GM21360 (cell line): ENCODE measurements around the gene C3orf70.
A peak's percentile ranks its signal among the peaks of the same experiment; 100 is the strongest.

Source experiments
- ATAC-seq: cut with Tn5 transposase; IDR thresholded peaks from one replicate; pipeline ENCODE4 v1.9.1; 2021; ENCODE audit warnings: mild to moderate bottlenecking, moderate library complexity; ENCODE audit not compliant: unreplicated experiment

C3orf70 gene

DNA sequence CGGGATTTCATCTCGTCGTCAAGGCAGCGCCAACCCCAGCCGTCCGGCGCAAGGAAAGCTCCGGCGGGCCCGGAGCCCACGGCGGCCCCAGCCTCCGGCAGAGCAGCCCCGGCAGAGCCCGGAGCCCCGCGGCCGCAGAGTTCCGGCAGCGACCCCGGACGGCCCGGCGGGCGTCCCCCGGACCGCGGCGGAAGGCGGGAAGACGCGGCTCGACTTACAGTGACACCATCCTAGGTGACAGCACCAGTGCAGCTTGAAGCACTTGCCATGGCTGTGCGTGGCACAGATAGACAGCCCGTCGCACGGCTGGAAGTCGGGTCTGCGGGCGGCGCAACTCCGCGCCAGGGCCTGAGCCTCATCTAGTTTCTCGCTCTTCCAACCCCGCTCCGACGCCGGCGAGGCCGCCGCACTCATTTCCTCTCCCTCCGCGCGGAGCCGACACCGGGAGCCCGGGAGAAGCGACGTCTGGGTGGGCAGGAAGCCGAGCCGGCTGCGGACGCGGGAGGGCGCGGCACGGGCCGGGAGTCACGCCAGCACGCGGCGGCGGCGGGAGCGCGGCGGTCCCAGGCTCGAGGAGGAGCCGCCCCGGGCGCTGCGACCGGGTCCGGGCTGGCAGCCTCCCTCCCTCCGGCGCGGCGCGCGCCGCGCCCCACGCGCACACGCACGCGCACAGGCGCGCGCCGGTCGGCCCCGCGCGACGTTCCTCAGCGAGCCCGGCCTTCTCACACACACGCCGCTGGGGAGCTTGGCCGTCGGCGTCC is at the start of gene C3orf70:
Gene C3orf70 (minus strand): TSS at position 651 of the 761 bp plus-strand sequence. CDS start 237 bp downstream, at position 414.
- ATAC-seq: no peak

GRCh38 chr3:185200639-185201038 is 47.8 kb upstream of the C3orf70 start:
- ATAC-seq: no peak

GRCh38 chr3:185199671-185200070 is 46.8 kb upstream of the C3orf70 start:
- ATAC-seq: no peak

- no peak for ATAC-seq
Observed at GRCh38 chr3:185199206-185199605, 46.3 kb upstream of the C3orf70 start.

- ATAC-seq: no peak
Observed at GRCh38 chr3:185197068-185197467, 44.2 kb upstream of the C3orf70 start.

GRCh38 chr3:185195652-185196051 is 42.8 kb upstream of the C3orf70 start:
- no peak for ATAC-seq

- ATAC-seq: no peak
Observed at GRCh38 chr3:185188816-185189215, 36.0 kb upstream of the C3orf70 start.

- no peak for ATAC-seq
Observed at GRCh38 chr3:185187391-185187790, 34.5 kb upstream of the C3orf70 start.

GRCh38 chr3:185176750-185177359 is 24.0 kb upstream of the C3orf70 start:
- no peak for ATAC-seq

DNA sequence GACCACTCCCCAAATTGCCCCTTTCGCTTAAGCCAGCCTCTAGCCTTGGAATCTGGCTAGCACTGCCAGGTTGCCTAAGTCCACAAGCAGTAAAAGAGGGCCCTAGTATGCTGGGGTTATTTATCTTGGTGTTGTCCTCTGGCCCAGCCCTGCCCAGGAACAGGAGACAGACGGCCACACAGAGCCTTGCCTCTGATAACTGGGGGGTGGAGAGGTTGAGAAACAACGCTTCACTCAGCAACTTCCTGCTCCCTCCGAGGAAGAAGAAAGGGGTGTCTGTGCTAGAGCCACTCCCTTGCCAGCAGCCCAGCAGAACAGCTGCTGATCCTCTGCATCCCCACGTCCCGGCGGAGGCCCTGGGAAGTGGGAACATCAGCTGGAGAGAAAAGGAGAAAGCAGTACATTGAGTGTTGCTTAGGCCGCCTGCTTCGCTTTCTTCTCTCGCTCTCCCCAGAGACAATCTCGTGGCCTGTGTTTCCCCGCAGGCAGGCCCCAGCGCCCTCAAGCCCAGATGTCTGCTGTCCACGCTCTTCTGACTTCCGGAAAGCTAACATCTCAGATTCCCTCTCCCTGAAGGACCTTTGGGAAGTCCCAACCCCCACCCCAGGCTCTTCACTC is 22.6 kb upstream of the C3orf70 start:
- ATAC-seq: peak; percentile 37

DNA sequence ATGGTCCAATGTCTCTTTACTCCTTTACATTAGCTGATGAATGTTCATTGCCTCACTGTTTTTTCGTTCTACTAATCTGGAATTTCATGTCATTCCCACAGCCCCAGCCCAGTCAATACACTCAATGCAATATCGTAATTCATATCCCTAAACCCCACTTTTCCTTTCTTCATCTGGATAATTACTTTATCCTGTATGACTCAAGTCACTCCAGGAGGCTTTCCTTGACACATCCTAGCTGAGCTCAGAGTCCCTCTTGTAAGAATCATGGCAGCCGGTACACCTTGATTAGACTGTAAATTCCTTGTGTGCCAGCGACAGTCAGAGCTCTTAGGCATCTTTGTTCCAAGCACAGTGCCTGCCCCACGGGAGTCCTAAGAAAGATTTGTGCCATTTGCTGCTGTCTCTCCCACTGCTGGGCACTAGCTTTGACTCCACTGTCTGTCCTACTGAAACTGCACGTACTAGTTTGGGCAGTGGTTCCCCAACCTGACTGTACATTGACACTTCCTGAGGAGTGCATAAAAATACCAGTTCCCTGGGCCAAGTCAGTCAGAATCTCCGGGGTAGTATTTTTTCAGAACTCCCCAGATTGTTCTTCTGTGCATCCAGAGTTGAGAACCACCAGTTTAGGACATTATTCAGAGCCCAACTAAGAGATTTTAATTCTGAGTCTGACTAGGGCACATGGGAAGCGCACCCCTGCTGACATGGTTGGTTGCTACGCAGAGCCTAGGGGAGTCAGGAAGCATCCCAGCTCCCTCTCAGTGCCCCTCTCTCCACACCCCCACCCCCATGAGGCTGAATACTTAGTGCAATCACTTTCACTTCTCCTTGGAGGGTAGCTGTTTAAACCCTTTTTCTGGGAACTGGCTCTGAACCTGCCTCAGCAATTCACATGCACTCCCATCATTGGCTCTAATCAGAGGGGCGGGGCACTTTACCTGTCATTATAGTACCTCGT is 19.5 kb upstream of the C3orf70 start:
- ATAC-seq: no peak

- ATAC-seq: no peak
Observed at GRCh38 chr3:185164428-185165217, 11.8 kb upstream of the C3orf70 start.

GRCh38 chr3:185162634-185163033 is 9.8 kb upstream of the C3orf70 start:
- ATAC-seq: no peak

DNA sequence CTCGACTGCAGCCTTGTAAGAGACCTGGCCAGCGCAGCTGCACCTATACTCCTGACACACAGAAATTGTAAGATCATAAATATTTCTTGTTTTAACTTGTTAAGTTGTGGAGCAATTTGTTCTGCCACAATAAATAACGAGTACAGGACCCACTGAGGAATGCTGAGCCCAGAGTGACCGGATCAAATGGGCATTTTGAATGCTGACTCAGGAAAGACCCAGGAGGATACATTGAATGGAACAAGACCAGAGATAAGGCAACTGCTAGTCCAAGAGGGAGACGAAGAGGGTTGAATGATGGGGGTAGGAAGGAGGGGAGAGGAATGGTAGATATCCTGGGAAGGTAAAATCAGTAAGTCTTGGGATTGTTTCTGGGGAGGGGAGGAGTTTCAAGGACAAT is 8.9 kb upstream of the C3orf70 start:
- no peak for ATAC-seq

- no peak for ATAC-seq
Observed at GRCh38 chr3:185157347-185157746, 4.5 kb upstream of the C3orf70 start.

DNA sequence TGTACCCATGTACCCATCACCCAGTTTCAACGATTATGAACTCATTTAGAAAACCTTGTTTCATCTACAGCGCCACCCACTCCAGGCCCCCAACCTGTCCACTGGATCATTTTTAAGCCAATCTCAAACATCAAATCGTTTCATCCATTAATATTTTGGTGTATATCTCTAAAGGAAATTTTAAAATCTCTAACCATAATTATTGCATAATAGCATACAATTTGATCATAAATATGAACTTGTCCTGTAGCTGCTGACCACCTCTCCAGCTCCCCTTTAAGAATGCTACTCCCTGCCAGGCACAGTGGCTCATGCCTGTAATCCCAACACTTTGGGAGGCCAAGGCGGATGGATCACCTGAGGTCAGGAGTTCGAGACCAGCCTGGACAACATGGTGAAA is 2.8 kb upstream of the C3orf70 start:
- no peak for ATAC-seq

GRCh38 chr3:185153861-185154629 is 1.2 kb upstream of the C3orf70 start:
- no peak for ATAC-seq

- no peak for ATAC-seq
Observed at GRCh38 chr3:185153171-185153771, 411 bp upstream of the C3orf70 start.

- no peak for ATAC-seq
Observed at GRCh38 chr3:185151964-185152409, 873 bp downstream of the C3orf70 start.
